ENCODE measurements around the gene NT5C3A.
"Not testable (repeated sequence)": the region's sequence is repeated elsewhere in the genome, so short reads cannot be mapped to it uniquely, and the experiment has no call there.

NT5C3A gene

GRCh38 chr7:32971967-32972366 lies 90.6 kb downstream of the NT5C3A start:
- not testable (repeated sequence) for DNase-seq

- DNase-seq: not testable (repeated sequence)
Observed at GRCh38 chr7:32967268-32967582, 95.4 kb downstream of the NT5C3A start.

- not testable (repeated sequence) for DNase-seq
Observed at GRCh38 chr7:32966489-32967267, 95.9 kb downstream of the NT5C3A start.

- not testable (repeated sequence) for DNase-seq
Observed at GRCh38 chr7:32964461-32965159, 98.0 kb downstream of the NT5C3A start.
